Head of caudate nucleus (tissue), 42 donors: ENCODE measurements around the gene TMEM30A.
A peak's percentile ranks its signal among the peaks of the same experiment; 100 is the strongest.

Experiments used
- DNase-seq, 42 donors: peaks; one replicate each; pipeline versions ENCODE4 v3.0.0 to v3.0.0-alpha.2; 2020 to 2021; ENCODE audit warnings: mixed read lengths in 7 of 42
- intact Hi-C: fragments of 100-400 bp; cut with DNase I; formaldehyde crosslinking; loops from one replicate; pipeline ENCODE4 v1.15.0; 2022

The TMEM30A gene

DNA sequence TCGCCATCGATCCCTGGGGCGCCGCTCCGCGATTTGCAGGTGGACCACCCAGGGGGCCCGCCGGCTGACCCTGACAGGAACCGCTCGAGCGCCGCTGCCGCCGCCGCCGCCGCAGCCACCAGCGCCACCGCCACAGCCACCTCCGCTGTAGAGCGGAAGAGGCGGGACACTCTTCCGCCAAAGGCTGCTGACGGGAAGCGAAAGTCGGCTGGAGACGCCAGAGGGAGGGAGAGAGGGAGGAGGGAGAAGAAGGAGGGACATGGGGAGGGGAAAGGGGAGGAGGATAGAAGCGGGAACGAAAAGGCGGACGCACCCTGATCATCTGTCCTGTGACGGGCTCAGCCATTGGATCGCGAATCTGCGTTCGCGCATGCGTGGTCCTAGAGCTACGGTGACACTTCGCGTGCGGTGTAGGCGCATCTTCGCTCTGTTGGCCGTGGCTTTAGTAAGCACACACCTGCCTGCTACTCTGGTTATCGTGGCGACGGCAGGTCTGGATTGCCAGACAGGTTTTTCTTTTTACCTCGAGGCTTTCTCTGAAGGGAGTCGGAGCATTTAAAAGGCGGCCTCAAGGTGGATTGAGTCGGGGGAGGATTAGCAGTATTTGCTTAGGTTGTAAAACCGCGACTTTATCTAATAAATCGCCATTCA lies at the start of gene TMEM30A:
Gene TMEM30A, minus strand, starts transcription at position 161 of the 651 bp plus-strand sequence. Its CDS starts 154 bp downstream, at position 7.
- intact Hi-C loops = loop anchor here (5.0 to 10.0 kb wide), 2 partner anchors 320 to 1632 kb away; partner anchors contain the start of genes SENP6 and SLC17A5
- peak; percentile 94 to 99 (median 98) for DNase-seq

DNA sequence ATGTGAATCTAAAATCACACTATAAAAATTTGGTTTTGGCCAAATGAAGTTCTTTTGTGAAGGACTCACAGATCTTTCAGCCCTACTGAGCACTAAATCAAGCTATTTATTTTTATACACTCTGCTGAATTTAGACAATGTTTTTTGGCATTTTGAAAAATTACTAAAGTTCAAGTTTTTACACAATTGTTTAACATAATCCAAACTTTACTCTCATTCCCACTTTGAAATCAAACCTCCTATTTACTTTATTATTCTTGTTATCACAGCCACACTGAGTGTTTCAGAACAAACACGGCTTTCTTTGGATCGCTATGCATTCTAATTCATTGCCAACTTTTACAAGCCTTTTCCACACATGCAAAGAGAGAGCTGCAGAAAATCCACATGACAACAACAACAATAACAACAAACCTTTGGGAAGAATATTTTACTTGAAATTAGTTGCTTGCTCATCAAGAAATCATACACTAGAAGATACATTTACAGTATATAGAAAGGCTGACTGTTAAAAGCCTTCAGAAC lies 49.1 kb upstream of the TMEM30A start:
- DNase-seq = peak in 1 of 42 donors; percentile 9
- intact Hi-C loops = no loop called here

DNA sequence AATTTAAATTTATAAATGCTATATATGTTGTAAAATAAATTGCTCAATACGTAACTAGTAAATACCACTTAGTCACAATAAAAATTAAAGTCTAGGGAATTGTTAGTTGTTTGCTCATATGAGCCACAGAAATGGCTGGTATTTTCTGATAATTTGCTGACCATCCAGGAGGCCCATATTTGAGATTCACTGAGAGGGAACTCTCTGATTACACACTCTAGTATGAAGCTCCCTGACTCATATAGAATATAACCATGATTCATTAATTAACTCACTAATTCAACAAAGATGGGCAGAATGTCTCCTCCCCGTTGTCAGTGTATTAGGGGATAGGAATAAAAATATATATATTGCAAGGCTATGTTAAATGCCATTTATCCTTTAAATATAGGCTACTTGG lies 46.6 kb upstream of the TMEM30A start:
- intact Hi-C loops = no loop called here
- DNase-seq = no peak

- intact Hi-C loops = no loop called here
- no peak for DNase-seq
These were observed 45.1 kb upstream of the TMEM30A start for GRCh38 chr6:75329703-75330102.

GRCh38 chr6:75327807-75328206 lies 43.2 kb upstream of the TMEM30A start:
- intact Hi-C loops = no loop called here
- no peak for DNase-seq

- intact Hi-C loops = no loop called here
- DNase-seq = no peak
These were observed 42.1 kb upstream of the TMEM30A start for GRCh38 chr6:75326557-75327258.

DNA sequence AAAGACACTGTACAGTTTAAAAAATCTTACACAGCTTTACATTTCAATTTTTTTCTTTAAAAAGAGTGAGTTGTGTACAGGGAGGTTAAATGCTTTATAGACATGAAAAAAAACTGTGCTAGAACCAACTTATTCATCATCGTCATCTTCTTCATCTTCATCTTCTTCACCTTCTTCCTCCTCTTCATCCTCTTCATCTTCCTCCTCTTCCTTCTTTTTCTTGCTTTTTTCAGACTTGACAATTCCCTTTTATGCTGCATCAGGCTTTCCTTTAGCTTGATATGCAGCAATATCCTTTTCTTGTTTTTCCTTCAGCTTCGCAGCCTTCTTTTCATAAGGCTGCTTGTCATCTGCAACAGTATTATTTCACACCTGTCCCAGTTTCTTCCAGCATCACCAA lies 34.3 kb upstream of the TMEM30A start:
- DNase-seq = no peak
- intact Hi-C loops = no loop called here

- DNase-seq = no peak
- intact Hi-C loops = no loop called here
These were observed 33.1 kb upstream of the TMEM30A start for GRCh38 chr6:75317503-75318206.

GRCh38 chr6:75315978-75316377 lies 31.4 kb upstream of the TMEM30A start:
- intact Hi-C loops = no loop called here
- no peak for DNase-seq

DNA sequence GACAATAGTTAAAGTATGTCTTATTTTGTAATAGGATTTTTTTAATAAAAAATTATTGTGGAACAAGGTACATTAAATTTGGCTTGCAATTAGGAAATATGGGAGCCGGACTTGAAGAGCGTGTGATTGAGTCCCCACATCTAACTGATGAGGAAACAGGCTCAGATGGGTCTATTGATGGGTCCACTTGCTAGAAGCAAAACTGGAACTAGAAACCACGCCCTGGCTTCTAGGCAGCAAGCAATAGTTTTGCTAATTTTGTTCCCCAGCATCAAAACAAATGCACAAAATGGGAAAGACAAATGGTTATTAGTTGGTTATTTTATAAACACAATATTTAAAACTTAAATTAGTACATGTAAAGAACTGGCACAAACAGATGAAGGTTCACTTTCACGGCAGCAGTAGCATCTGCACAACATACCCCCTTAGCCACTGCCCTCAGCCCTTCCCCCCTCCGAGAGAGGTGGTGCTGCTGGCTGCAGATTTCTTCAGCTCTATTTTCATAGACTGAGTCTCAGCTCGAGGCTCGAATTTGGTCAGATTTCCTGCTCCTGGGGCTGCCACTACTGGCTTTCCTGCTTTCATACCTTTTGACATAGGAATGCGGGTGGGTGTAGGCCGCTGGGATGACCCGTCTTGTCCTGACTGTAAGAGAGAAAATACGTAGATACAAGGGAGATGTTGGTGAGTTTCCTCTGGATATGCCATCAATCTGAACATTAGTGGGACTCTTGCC lies 23.8 kb upstream of the TMEM30A start:
- DNase-seq = no peak
- intact Hi-C loops = no loop called here

DNA sequence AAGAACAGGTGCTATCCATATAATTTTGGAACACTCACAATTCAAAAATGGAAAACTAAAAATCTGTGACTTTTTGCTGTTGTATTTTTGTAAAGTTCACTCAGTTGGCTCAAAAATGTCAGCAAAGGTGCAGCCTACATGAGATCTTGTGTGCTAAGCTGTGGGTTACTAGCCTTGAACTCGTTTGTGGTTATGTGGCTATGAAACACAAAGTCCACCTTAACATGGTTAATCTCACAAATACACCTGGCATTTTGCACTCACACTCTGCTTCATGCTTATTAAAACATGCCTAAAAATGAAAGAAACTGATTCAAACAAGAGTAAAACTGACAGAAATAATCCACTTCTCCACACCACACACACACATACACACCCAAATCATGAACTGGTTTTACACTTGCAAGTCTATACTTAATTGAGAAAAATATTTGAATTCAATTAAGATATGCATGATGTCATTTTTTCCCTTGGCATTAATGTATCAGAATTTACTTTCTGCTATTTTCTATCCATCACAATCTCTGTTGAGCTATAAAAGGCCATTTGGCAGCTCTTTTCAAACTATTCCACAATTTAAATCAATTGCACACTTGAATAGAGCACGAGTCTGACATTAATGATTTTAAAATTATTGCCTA lies 22.9 kb upstream of the TMEM30A start:
- intact Hi-C loops = no loop called here
- no peak for DNase-seq

DNA sequence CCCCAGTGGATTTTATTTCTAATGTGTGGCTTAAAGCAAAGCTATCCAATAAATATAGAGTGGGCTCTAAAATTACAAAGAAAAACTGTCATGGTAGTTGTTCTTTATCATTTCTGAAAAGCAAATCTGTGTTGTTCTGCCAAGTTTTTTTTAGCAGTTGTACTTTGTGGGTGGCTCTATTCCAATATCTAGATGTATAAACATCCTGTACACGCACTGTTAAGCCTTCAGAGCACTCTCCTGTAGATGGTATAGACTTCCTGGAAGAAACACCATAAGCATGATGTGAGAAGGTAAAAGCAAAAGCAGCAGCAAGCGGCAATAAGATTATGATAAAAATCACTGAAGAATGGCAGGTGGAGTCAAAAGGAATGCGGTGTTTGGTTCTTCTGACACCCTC lies 21.5 kb upstream of the TMEM30A start:
- no peak for DNase-seq
- intact Hi-C loops = no loop called here

GRCh38 chr6:75305573-75305972 lies 21.0 kb upstream of the TMEM30A start:
- intact Hi-C loops = no loop called here

GRCh38 chr6:75302280-75302679 lies 17.7 kb upstream of the TMEM30A start:
- intact Hi-C loops = no loop called here
- DNase-seq = no peak

More at GRCh38 chr6:75305573-75305972, 21.0 kb upstream of the TMEM30A start:
- DNase-seq = no peak

DNA sequence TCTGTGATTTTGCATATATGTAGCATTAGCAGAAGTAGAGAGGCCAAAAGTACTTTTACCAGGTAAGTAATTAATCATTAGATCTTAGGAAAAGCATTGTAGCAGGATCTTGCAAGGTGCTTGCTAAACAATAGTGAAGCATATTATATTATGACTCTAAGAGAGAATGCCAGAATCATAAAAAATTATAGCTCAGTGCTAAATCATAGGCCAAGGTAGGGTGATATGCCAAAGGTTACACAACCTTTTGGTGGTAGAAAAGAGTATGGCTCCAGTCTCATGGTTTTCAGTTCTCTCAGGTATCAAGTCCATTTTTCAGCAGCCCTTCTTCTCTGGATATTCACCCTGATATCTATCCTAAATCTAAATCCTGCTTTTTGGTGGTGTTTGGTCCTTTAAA lies 16.9 kb upstream of the TMEM30A start:
- no peak for DNase-seq
- intact Hi-C loops = no loop called here

- intact Hi-C loops = no loop called here
- no peak for DNase-seq
These were observed 16.5 kb upstream of the TMEM30A start for GRCh38 chr6:75301088-75301487.

GRCh38 chr6:75300531-75300855 lies 15.9 kb upstream of the TMEM30A start:
- DNase-seq = no peak
- intact Hi-C loops = no loop called here

- intact Hi-C loops = loop anchor here (5.0 kb wide), 1 partner anchor 227 kb away; no protein-coding TSS in a partner anchor
- no peak for DNase-seq
These were observed 15.4 kb upstream of the TMEM30A start for GRCh38 chr6:75299801-75300530.
